Thoracic aorta (tissue), 2 donors: ENCODE data around the gene SLC30A4. TPM values are rescaled to one million over a fixed set of nuclear protein-coding genes. Genes with fewer than 3 reads are reported as not detected.

Source experiments
- ATAC-seq: fragments of 150-250 bp; one replicate; pipeline ENCODE4 v1.8.0; 2017; ENCODE audit warnings: low read depth; ENCODE audit not compliant: insufficient number of reproducible peaks, low FRiP score
- DNase-seq: peaks from one replicate; pipeline ENCODE4 v3.0.0-alpha.2; 2020; ENCODE audit warnings: low spot score
- H3K27ac ChIP-seq, 2 donors: fragments of 200-600 bp; sonication (generic); 1 replicate in 1 of 2; 2 replicates in 1 of 2; pipeline ENCODE4 v1.5.1; 2016; ENCODE audit warnings: mild to moderate bottlenecking in 2 of 2, moderate library complexity in 2 of 2
- H3K27me3 ChIP-seq: fragments of 200-600 bp; sonication (generic); replicated peaks from 2 replicates; pipeline ENCODE4 v1.6.0; 2016; ENCODE audit warnings: mild to moderate bottlenecking; ENCODE audit not compliant: insufficient read depth
- H3K36me3 ChIP-seq: fragments of 200-600 bp; sonication (generic); one replicate; pipeline ENCODE4 v1.5.1; 2016
- H3K4me1 ChIP-seq, 2 donors: fragments of 200-600 bp; sonication (generic); 1 replicate in 1 of 2; 2 replicates in 1 of 2; pipeline versions ENCODE4 v1.5.1 to v1.6.0; 2016; ENCODE audit warnings: low read depth in 2 of 2, mild to moderate bottlenecking in 1 of 2; ENCODE audit not compliant: control insufficient read depth in 1 of 2
- H3K4me3 ChIP-seq: fragments of 200-600 bp; sonication (generic); 2 replicates; pipeline ENCODE4 v1.5.1; 2016; ENCODE audit warnings: mild to moderate bottlenecking
- H3K9me3 ChIP-seq: fragments of 200-600 bp; sonication (generic); 2 replicates; pipeline ENCODE4 v1.5.1; 2016
- CTCF ChIP-seq: fragments of 200-600 bp; sonication (generic); IDR thresholded peaks from one replicate; pipeline ENCODE4 v1.5.1; 2019; ENCODE audit warnings: antibody characterized with exemption
- total RNA-seq, 2 donors: library from RNA; depleted of rRNA; stranded (reverse); fragments of >200 nt; gene quantifications; one replicate each; pipeline versions ENCODE4 v1.1.0 to v1.2.3, GENCODE V29; 2016

Gene SLC30A4
- total RNA-seq, 2 donors from 2014 or later = 6.5 to 11.1 TPM

GRCh38 chr15:45443645-45444044, 78.9 kb downstream of the SLC30A4 start:
- DNase-seq (no peak), ATAC-seq (no peak)
- Histone ChIP-seq H3K4me1 (no peaks in the 10 kb centered on the region), H3K9me3 (no peaks in the 10 kb centered on the region), H3K27ac (no peak overlapping the region), H3K4me3 (no peak overlapping the region), H3K36me3 (no peaks in the 10 kb centered on the region), H3K27me3 (no peaks in the 10 kb centered on the region)
- TF ChIP-seq CTCF = no peak

GRCh38 chr15:45442507-45443135, 79.9 kb downstream of the SLC30A4 start:
- no peaks in the 10 kb centered on the region for H3K9me3 ChIP-seq
- ATAC-seq = no peak
- H3K4me3 ChIP-seq = no peak overlapping the region
- DNase-seq = no peak
- no peak overlapping the region for H3K27ac ChIP-seq
- H3K36me3 ChIP-seq = no peaks in the 10 kb centered on the region
- H3K27me3 ChIP-seq = no peaks in the 10 kb centered on the region
- TF ChIP-seq CTCF = no peak
- no peaks in the 10 kb centered on the region for H3K4me1 ChIP-seq

- Histone ChIP-seq H3K36me3 (no peaks in the 10 kb centered on the region), H3K27me3 (no peaks in the 10 kb centered on the region), H3K4me3 (no peak overlapping the region), H3K4me1 (no peaks in the 10 kb centered on the region), H3K9me3 (no peaks in the 10 kb centered on the region), H3K27ac (no peak overlapping the region)
- DNase-seq (no peak), ATAC-seq (no peak)
- no peak for TF ChIP-seq CTCF
Measured at GRCh38 chr15:45441686-45442085, 80.9 kb downstream of the SLC30A4 start.

- H3K27me3 ChIP-seq = no peaks in the 10 kb centered on the region
- no peak for ATAC-seq
- H3K9me3 ChIP-seq = no peaks in the 10 kb centered on the region
- no peak for DNase-seq
- H3K4me1 ChIP-seq = no peaks in the 10 kb centered on the region
- no peak overlapping the region for H3K27ac ChIP-seq
- TF ChIP-seq CTCF = no peak
- H3K36me3 ChIP-seq = no peaks in the 10 kb centered on the region
- no peak overlapping the region for H3K4me3 ChIP-seq
Measured at GRCh38 chr15:45441036-45441435, 81.5 kb downstream of the SLC30A4 start.

- TF ChIP-seq CTCF = no peak
Measured at GRCh38 chr15:45439521-45440260, 82.9 kb downstream of the SLC30A4 start.

More at GRCh38 chr15:45439521-45440260, 82.9 kb downstream of the SLC30A4 start:
- Histone ChIP-seq H3K4me3 (no peak overlapping the region), H3K27ac (no peak overlapping the region), H3K36me3 (no peaks in the 10 kb centered on the region), H3K4me1 (no peaks in the 10 kb centered on the region), H3K9me3 (no peaks in the 10 kb centered on the region), H3K27me3 (no peaks in the 10 kb centered on the region)
- ATAC-seq (no peak), DNase-seq (no peak)
